K562 (cell line): Measurements from ENCODE around the gene PLEKHH3. TPM values are rescaled to one million over a fixed set of nuclear protein-coding genes. Genes with fewer than 3 reads are reported as not detected.

ENCODE experiments used
- GATAD2B ChIP-seq: fragments of 450-650 bp; IDR thresholded peaks from 2 replicates; pipeline ENCODE4 v1.6.1; 2017; ENCODE audit warnings: mild to moderate bottlenecking, borderline replicate concordance
- NCOR1 ChIP-seq: fragments of 450-650 bp; IDR thresholded peaks from 2 replicates; pipeline ENCODE4 v1.6.1; 2016; ENCODE audit warnings: mild to moderate bottlenecking, moderate library complexity
- SRSF1 ChIP-seq: fragments of 200-400 bp; formaldehyde crosslinking; IDR thresholded peaks from 2 replicates; pipeline ENCODE4 v1.6.1; 2017; ENCODE audit warnings: mild to moderate bottlenecking, low read depth, low read length, moderate library complexity
- SUPT5H ChIP-seq: fragments of 450-650 bp; IDR thresholded peaks from 2 replicates; pipeline ENCODE4 v1.6.1; 2016
- YY1 ChIP-seq, 3 experiments: IDR thresholded peaks; 2 replicates each; pipeline ENCODE4 v1.6.1; 2011; ENCODE audit warnings: low read length in 2 of 3, mild to moderate bottlenecking in 2 of 3, moderate library complexity in 2 of 3, borderline replicate concordance in 1 of 3, control low read depth in 1 of 3, low read depth in 1 of 3; ENCODE audit not compliant: insufficient read depth in 3 of 3, insufficient replicate concordance in 2 of 3, control insufficient read depth in 1 of 3, insufficient read length in 1 of 3; ENCODE audit errors: extremely low read depth in 1 of 3
- ZBED1 ChIP-seq: IDR thresholded peaks from 2 replicates; pipeline ENCODE4 v1.6.1; 2014
- ZMIZ1 ChIP-seq, 2 experiments: fragments of 150-350 bp in 1 of 2; IDR thresholded peaks; 2 replicates each; pipeline ENCODE4 v1.6.1; 2012 to 2016; ENCODE audit warnings: low read depth in 2 of 2, low read length in 2 of 2, mild to moderate bottlenecking in 1 of 2, moderate library complexity in 1 of 2
- ZNF175 ChIP-seq: fragments of 200-800 bp; sonication (Bioruptor generic); IDR thresholded peaks from 2 replicates; pipeline ENCODE4 v1.6.1; 2016; ENCODE audit warnings: low read depth, mild to moderate bottlenecking, missing genetic modification characterization, missing compliant biosample characterization
- polyA plus RNA-seq, 8 experiments: library from polyadenylated mRNA; depleted of rRNA in 4 of 8; stranded (reverse) in 5 of 8; unstranded in 3 of 8; fragments of >200 nt; fragmentation: Nextera tagmentation in 2 of 8; fragmentation: Illumina TruSeq in 1 of 8; extraction: Ambion mirVana in 2 of 8; extraction: Trizol in 1 of 8; gene quantifications; 2 replicates each; pipeline versions ENCODE4 v1.2.1 to v1.2.3, GENCODE V29; 2011 to 2014; ENCODE audit warnings: inconsistent platforms in 1 of 8, missing spikeins in 1 of 8
- total RNA-seq, 7 experiments: library from RNA; depleted of rRNA in 6 of 7; stranded (reverse); fragments of >200 nt in 6 of 7; fragmentation: Illumina TruSeq in 2 of 7; extraction: Trizol in 2 of 7; gene quantifications; 2 replicates each; pipeline versions ENCODE4 v1.2.1 to v1.2.3, GENCODE V29; 2011 to 2021; ENCODE audit warnings: low replicate concordance in 1 of 7
- TF ChIP-seq, protein P1 (sequence below): fragments of 250-450 bp; sonication (Bioruptor Pico); IDR thresholded peaks from 2 replicates; pipeline ENCODE4 v1.4.0; 2020; ENCODE audit warnings: mild to moderate bottlenecking, moderate library complexity, borderline replicate concordance
- TF ChIP-seq, protein P2 (sequence below): fragments of 450-650 bp; formaldehyde crosslinking; IDR thresholded peaks from 2 replicates; pipeline ENCODE4 v1.4.0; 2020; ENCODE audit warnings: mild to moderate bottlenecking, moderate library complexity
- TF ChIP-seq, protein P3 (sequence below): fragments of 450-650 bp; IDR thresholded peaks from 2 replicates; pipeline ENCODE4 v1.6.1; 2017; ENCODE audit warnings: antibody characterized with exemption, mild to moderate bottlenecking

Gene PLEKHH3
- total and polyA plus RNA-seq, 9 of the 15 experiments (the other 6 are each of a cell fraction or from before 2014, with no cell fraction given): 0.58 to 34.5 (median 5.0) TPM

GRCh38 chr17:42623732-42624596 is 52.8 kb downstream of the PLEKHH3 start (continued):
- TF ChIP-seq, protein P1, sequence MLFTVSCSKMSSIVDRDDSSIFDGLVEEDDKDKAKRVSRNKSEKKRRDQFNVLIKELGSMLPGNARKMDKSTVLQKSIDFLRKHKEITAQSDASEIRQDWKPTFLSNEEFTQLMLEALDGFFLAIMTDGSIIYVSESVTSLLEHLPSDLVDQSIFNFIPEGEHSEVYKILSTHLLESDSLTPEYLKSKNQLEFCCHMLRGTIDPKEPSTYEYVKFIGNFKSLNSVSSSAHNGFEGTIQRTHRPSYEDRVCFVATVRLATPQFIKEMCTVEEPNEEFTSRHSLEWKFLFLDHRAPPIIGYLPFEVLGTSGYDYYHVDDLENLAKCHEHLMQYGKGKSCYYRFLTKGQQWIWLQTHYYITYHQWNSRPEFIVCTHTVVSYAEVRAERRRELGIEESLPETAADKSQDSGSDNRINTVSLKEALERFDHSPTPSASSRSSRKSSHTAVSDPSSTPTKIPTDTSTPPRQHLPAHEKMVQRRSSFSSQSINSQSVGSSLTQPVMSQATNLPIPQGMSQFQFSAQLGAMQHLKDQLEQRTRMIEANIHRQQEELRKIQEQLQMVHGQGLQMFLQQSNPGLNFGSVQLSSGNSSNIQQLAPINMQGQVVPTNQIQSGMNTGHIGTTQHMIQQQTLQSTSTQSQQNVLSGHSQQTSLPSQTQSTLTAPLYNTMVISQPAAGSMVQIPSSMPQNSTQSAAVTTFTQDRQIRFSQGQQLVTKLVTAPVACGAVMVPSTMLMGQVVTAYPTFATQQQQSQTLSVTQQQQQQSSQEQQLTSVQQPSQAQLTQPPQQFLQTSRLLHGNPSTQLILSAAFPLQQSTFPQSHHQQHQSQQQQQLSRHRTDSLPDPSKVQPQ (CRISPR knock-in tag): no peak
- no peak for TF ChIP-seq YY1 (IDR thresholded peaks at IDR 0.05; ENCODE audit: borderline replicate concordance in 1 of 3, control insufficient read depth in 1 of 3, extremely low read depth in 1 of 3, insufficient read depth in 3 of 3, insufficient read length in 1 of 3, insufficient replicate concordance in 2 of 3, low read depth in 1 of 3, low read length in 2 of 3)
- 0 out of 2 replicates have a peak, but pooled peaks have one; percentile 84 for TF ChIP-seq ZNF175 (CRISPR knock-in tag)
- no peak for TF ChIP-seq SUPT5H
- no peak for TF ChIP-seq ZBED1
- TF ChIP-seq, protein P2, sequence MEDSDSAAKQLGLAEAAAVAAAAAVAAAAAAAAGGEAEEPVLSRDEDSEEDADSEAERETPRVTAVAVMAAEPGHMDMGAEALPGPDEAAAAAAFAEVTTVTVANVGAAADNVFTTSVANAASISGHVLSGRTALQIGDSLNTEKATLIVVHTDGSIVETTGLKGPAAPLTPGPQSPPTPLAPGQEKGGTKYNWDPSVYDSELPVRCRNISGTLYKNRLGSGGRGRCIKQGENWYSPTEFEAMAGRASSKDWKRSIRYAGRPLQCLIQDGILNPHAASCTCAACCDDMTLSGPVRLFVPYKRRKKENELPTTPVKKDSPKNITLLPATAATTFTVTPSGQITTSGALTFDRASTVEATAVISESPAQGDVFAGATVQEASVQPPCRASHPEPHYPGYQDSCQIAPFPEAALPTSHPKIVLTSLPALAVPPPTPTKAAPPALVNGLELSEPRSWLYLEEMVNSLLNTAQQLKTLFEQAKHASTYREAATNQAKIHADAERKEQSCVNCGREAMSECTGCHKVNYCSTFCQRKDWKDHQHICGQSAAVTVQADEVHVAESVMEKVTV (CRISPR knock-in tag): 0 out of 2 replicates have a peak, but pooled peaks have one; percentile 19
- TF ChIP-seq NCOR1: peak; percentile 82
- TF ChIP-seq GATAD2B: peak; percentile 75; the same call in 1 of the 2 replicates
- TF ChIP-seq ZMIZ1 (IDR thresholded peaks at IDR 0.05; ENCODE audit: low read depth in 2 of 2, low read length in 2 of 2): peak in 1 of 2 experiments; percentile 69; a peak in 2 of 4 replicates
- TF ChIP-seq SRSF1: no peak
- TF ChIP-seq, protein P3, sequence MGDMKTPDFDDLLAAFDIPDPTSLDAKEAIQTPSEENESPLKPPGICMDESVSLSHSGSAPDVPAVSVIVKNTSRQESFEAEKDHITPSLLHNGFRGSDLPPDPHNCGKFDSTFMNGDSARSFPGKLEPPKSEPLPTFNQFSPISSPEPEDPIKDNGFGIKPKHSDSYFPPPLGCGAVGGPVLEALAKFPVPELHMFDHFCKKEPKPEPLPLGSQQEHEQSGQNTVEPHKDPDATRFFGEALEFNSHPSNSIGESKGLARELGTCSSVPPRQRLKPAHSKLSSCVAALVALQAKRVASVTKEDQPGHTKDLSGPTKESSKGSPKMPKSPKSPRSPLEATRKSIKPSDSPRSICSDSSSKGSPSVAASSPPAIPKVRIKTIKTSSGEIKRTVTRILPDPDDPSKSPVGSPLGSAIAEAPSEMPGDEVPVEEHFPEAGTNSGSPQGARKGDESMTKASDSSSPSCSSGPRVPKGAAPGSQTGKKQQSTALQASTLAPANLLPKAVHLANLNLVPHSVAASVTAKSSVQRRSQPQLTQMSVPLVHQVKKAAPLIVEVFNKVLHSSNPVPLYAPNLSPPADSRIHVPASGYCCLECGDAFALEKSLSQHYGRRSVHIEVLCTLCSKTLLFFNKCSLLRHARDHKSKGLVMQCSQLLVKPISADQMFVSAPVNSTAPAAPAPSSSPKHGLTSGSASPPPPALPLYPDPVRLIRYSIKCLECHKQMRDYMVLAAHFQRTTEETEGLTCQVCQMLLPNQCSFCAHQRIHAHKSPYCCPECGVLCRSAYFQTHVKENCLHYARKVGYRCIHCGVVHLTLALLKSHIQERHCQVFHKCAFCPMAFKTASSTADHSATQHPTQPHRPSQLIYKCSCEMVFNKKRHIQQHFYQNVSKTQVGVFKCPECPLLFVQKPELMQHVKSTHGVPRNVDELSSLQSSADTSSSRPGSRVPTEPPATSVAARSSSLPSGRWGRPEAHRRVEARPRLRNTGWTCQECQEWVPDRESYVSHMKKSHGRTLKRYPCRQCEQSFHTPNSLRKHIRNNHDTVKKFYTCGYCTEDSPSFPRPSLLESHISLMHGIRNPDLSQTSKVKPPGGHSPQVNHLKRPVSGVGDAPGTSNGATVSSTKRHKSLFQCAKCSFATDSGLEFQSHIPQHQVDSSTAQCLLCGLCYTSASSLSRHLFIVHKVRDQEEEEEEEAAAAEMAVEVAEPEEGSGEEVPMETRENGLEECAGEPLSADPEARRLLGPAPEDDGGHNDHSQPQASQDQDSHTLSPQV: peak; percentile 88
